Myocyte (in vitro differentiated cells): ENCODE measurements around the gene CLDN6. TPM values are rescaled to one million over a fixed set of nuclear protein-coding genes. Genes with fewer than 3 reads are reported as not detected.
A peak's percentile ranks its signal among the peaks of the same experiment; 100 is the strongest.

ENCODE experiments used
- DNase-seq: peaks from one replicate; pipeline ENCODE4 v3.0.0-alpha.2; 2012; ENCODE audit warnings: low read depth
- total RNA-seq: library from RNA; depleted of rRNA; stranded (reverse); fragments of >200 nt; gene quantifications from 2 replicates; pipeline ENCODE4 v1.2.3, GENCODE V29; 2014

The CLDN6 gene
- total RNA-seq, 1 donor from 2014 or later = not detected

DNA sequence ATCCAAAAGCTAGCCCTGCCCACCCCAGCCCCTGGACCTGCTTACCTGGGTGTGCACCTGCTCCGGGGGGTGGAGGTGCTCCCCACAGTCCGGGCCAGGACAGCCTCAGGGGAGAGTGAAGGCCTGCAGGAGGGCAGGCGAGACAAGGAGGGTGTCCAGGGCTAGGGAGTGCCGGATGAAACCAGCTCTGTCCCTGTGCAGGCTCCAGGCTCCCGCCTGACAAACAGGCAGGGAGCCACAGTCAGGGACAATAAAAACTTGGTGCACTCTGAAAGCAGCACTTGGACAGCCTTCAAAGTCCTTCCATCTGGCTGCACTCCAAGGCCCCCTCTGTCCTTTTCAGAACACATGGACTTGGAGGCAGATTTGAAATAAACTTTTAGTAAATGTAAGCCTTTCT lies 44.9 kb downstream of the CLDN6 start:
- no peak for DNase-seq

DNA sequence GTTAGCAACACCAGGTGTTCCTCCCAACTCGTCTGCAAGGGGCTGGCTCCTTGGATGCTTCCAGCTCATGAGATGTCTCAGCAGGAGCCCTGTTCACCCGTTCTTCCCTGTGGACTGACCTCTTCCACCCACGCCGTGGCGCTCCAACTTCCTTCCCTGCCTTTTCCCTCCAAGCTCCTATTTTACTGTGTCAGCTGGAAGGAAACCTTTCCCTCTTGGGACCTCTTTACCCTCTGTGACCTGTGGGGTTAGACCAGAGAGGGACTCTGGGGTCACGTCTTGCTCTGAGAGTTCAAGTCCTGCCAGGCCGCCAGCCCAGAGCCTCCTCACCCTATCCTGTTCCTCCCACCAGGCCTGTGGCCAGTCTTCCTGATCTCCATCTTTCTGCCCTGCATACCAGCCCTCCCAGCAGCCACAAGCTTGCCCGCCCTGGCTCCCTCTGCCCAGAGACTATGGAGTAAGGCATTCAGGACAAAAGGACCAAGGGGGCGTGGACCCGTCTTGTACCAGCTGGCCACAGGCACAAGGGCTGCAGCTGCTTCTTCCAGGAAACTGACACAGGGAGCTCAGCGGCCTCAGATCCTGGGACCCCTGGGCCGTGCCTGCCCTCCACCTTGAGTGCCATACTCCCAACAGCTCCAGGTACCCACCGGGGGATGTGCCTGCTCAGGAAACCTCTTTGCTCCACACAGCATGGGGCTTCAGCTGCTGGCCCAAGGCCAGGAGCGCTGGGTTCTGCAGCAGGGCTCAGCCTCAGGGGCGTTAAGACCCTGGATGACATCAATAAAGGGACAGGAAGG lies 45.8 kb downstream of the CLDN6 start:
- DNase-seq = peak; percentile 84

DNA sequence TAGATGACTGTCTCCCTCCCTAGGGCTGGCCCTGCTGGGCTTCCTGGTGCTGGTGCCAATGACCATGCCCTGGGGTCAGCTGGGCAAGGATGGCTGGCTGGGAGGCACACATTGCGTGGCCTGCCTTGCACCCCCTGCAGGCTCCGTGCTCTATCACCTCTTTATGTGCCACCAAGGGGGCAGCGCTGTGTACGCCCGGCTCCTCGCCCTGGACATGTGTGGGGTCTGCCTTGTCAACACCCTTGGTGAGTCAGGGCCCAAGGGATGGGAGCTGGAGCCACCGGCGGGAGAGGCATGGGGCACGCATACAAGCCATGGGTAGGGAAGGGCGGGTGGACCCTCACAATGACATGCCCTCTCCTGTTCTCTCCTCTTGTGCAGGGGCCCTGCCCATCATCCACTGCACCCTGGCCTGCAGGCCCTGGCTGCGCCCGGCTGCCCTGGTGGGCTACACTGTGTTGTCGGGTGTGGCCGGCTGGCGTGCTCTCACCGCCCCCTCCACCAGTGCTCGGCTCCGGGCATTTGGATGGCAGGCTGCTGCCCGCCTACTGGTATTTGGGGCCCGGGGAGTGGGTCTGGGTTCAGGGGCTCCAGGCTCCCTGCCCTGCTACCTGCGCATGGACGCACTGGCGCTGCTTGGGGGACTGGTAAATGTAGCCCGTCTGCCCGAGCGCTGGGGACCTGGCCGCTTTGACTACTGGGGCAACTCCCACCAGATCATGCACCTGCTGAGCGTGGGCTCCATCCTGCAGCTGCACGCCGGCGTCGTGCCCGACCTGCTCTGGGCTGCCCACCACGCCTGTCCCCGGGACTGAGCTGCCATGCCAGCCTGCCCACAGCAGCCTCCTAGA lies 46.6 kb downstream of the CLDN6 start:
- no peak for DNase-seq

DNA sequence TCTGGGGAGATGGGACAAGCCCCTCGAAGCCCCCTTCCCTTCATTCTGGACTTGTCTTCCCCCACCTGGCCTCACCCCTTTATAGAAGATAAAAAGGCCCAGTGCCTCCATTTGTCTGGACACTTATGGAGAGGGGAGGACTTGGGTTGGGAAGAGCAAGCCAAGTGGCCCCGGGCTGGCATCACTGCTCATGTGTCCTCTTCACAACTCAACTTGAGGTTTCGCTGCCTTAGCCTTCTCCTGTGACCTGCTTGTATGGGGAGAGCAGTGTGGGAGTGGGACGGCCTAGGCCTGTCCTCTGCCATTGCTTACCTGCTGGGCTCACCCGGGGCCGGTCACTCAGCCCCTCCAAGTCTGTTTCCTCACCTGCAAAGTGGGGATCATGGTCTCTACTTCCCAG lies 47.4 kb downstream of the CLDN6 start:
- no peak for DNase-seq

DNA sequence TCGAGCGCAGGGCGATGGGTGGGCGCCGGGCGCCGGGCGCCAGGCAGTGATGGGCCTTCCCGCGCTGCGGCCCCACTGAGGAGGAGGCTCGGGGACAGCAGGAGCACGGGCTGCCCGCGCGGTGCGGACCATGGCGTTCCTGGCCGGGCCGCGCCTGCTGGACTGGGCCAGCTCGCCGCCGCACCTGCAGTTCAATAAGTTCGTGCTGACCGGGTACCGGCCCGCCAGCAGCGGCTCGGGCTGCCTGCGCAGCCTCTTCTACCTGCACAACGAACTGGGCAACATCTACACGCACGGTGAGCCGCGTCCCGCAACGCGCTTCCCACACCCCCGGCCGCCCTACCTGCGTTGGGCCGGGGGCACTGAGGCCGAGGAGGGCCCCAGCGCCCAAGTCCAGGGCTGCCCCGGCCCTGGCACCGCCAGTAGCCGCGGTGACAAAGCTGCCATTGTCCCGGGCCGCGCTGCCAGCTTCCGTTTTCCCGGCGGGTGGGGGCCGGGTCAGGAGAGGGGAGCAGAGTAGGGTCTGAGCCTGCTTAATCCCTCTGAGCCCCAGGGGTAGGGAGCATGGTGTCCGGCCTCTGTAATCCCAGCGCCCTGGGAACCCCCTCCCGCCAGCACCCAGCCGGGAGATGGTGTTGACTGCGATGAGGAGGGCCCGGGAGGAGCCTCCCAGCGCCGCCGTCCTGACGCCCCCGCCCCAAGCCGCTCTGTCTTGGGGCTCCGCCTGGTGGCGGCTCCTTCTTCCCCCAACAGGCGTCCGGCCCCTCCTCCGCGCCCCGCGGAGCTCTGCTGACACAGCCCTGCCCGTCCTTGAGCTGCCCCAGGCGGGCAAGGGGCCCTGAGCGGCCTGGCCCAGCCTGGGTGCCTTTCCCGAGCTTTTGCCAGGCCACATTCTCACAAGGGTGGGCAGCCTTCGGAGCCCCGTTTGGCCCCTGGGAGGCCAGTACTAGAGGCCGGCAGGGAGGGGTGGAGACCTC lies 48.1 kb downstream of the CLDN6 start:
- DNase-seq = peak; percentile 65

DNA sequence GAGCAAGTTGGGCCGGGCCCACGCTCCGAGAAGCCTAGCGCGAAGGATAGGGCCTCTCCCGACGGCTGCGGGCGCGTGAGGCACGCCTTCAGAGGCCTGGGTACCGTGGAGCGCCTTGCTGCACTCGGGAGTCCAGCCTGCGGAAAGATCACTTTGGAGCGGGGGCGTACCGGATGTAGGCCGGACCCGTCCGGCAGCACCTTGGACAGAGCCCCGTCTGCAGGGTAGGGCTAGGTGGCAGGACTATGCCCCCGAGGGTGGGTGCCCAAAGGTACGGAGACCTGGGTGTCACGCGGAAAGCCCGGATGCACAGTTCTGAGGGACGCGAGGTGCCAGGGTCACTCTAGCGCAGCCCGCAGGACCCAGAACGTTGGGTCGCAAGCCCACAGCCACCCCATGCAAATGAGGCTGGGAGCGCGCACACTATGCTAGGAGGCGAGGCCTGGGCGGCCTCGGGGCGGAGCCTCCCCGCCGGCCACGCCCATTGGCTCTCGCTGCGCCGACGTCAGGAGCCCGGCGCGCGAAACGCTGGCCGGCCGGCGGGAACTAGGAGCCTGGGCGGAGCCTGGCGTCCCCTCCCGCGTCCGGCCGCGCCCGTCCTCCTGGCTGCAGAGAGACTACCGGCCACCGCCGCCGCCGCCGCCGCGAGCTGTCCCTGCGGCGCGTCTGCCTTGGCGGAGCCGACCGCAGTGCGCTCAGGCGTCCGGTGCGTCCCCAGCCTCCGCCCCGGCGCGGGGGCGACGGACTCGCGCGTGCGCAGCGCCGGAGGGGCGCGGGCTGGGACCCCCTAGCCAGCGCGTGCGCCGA lies 49.0 kb downstream of the CLDN6 start, which contains the start of gene PAQR4:
PAQR4 (plus strand) TSS at position 611 of the 807 bp plus-strand sequence. CDS start 327 bp downstream, outside the sequence.
- peak; percentile 86 for DNase-seq

DNA sequence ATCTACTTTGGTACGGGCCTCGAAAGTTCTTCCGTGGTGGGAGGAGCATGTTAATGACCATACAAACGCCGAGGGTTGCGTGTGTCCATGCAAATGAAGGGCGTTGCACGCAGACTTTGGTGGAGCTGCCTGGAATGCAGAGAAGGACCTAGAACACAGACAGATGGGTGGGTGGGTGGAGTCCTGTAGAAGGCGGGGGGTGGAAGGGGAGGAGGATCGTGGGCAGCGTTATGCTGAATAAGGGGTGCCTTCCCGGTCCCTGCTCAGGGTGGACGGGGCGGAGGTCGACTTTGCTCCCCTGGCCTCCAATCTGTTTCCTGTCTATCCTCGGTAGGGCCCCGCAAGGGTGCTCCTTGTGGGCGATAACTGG lies 49.6 kb downstream of the CLDN6 start:
- DNase-seq = no peak

DNA sequence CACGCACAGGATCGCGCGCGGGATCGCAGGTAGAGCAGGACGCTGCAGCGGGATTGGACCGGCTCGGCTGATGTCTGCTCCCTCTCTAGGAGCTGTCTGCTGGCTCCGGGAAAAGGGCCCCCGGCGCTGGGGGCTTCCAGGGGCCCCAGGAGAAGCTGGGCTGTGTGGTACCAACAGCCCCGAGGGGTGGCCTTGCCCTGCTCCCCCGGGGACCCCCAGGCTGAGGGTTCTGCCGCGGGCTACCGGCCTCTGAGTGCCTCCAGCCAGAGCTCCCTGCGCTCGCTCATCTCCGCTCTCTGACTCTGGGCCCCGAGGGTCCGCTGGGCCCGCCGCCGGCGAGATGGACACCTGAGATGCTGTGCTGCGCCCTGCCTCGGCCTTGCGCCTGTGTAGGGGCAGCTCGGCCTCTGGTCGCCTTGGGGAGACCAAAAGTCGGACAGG lies 50.2 kb downstream of the CLDN6 start:
- no peak for DNase-seq

DNA sequence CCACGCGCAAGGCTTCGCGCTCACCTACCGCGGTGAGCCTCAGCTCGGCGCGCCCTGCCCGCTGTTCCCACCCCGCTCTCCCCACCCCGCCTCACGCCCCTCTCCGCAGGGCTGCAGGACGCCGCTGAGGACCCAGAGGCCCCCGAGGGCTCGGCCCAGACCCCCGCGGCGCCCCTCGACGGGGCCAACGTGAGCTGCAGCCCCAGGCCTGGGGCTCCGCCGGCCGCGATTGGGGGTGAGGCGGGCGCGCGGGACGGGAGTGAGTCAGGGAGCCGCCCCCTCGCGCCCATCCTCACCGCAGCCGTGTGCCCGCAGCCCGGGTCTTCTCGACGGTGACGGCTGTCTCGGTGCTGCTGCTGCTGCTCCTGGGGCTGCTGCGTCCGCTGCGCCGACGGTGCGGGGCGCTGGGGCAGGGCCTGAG lies 50.8 kb downstream of the CLDN6 start:
- DNase-seq = no peak

DNA sequence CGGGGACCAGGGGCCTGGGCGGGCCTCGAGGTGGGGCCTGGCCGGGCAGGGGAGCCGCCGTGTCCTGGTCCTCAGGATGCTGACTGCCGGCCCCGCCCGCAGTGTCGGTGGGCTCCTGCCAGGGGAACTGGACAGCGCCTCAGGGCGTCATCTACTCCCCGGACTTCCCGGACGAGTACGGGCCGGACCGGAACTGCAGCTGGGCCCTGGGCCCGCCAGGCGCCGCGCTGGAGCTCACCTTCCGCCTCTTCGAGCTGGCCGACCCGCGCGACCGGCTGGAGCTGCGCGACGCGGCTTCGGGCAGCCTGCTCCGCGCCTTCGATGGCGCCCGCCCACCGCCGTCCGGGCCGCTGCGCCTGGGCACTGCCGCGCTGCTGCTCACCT lies 51.2 kb downstream of the CLDN6 start:
- no peak for DNase-seq

DNA sequence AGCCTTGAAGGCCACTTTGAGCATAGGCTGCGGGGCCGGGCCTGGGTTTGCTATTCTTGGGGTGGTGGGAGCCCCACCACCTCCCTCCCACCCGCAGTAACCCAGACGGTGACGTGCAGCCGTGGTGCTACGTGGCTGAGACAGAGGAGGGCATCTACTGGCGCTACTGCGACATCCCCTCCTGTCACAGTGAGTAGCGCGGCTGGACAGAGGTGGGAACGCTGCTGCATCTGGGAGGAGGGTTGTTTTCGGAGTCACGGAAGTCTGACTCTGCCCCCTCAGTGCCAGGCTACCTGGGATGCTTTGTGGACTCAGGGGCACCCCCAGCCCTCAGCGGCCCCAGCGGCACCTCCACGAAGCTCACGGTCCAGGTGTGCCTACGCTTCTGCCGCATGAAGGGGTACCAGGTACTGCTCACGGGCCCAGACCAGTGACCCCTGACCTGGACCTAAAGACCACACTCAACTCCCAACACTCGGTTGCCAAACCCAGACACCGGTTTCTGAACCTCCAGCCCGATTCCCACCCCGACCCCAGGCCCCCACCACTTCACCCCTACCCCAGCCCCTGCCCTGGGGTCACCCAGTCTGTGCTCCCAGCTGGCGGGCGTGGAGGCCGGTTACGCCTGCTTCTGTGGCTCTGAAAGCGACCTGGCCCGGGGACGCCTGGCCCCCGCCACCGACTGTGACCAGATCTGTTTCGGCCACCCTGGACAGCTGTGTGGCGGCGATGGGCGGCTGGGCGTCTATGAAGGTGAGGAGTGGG lies 51.8 kb downstream of the CLDN6 start:
- no peak for DNase-seq

Other genes with a start within 250 kb of the CLDN6 start
- 235 and 770 TPM in 2 replicates for gene ELOB, start 240.9 kb downstream of the CLDN6 start, total RNA-seq
- gene PRSS33, start 230.6 kb downstream of the CLDN6 start, total RNA-seq = not detected in 2 replicates
- gene PRSS41, start 219.7 kb downstream of the CLDN6 start, total RNA-seq = not detected in 2 replicates
- gene PRSS21, start 200.9 kb downstream of the CLDN6 start, total RNA-seq = not detected in 2 replicates
- gene ZG16B, start 187.9 kb downstream of the CLDN6 start, total RNA-seq = not detected in 2 replicates
- gene PRSS22, start 160.0 kb downstream of the CLDN6 start, total RNA-seq = not detected in 2 replicates
- gene FLYWCH2, start 135.0 kb downstream of the CLDN6 start, total RNA-seq = 59.9 and 77.1 TPM in 2 replicates
- gene FLYWCH1, start 106.3 kb downstream of the CLDN6 start, total RNA-seq = 27.7 and 36.9 TPM in 2 replicates
- 10.4 and 17.8 TPM in 2 replicates for gene KREMEN2, start 53.9 kb downstream of the CLDN6 start, total RNA-seq
- 14.6 and 18.0 TPM in 2 replicates for gene PAQR4, start 48.8 kb downstream of the CLDN6 start, total RNA-seq
- gene PKMYT1, start 37.7 kb downstream of the CLDN6 start, total RNA-seq = 0.53 and 6.7 TPM in 2 replicates
- 0.05 and 0.36 TPM in 2 replicates for gene CLDN9, start 5.3 kb downstream of the CLDN6 start, total RNA-seq
- gene TNFRSF12A, start 2.2 kb upstream of the CLDN6 start, total RNA-seq = 217 and 325 TPM in 2 replicates
- gene HCFC1R1, start 5.8 kb upstream of the CLDN6 start, total RNA-seq = 23.0 and 34.9 TPM in 2 replicates
- gene THOC6, start 5.9 kb upstream of the CLDN6 start, total RNA-seq = 19.8 and 23.7 TPM in 2 replicates
- not detected in 2 replicates for gene BICDL2, start 18.8 kb upstream of the CLDN6 start, total RNA-seq
- gene MMP25, start 28.4 kb upstream of the CLDN6 start, total RNA-seq = 0.05 TPM in 2 replicates
- 646 and 732 TPM in 2 replicates for gene IL32, start 47.5 kb upstream of the CLDN6 start, total RNA-seq
- not detected in 2 replicates for gene ZSCAN10, start 81.1 kb upstream of the CLDN6 start, total RNA-seq
- gene ZNF205, start 94.4 kb upstream of the CLDN6 start, total RNA-seq = 29.2 and 33.3 TPM in 2 replicates
- gene ZNF213, start 116.8 kb upstream of the CLDN6 start, total RNA-seq = 4.3 and 5.0 TPM in 2 replicates
- not detected in 2 replicates for gene OR1F1, start 170.0 kb upstream of the CLDN6 start, total RNA-seq
- 8.6 and 9.2 TPM in 2 replicates for gene ZNF200, start 217.0 kb upstream of the CLDN6 start, total RNA-seq
- gene MEFV, start 238.4 kb upstream of the CLDN6 start, total RNA-seq = 0.37 and 0.99 TPM in 2 replicates